Astrocyte (in vitro differentiated cells and primary cell): ENCODE data around the gene PHF10. TPM values are rescaled to one million over a fixed set of nuclear protein-coding genes. Genes with fewer than 3 reads are reported as not detected.

ENCODE experiments used
- DNase-seq: peaks from one replicate; pipeline ENCODE4 v3.0.0-alpha.2; 2010; ENCODE audit warnings: low read depth
- FAIRE-seq: peaks from 2 replicates; lab custom pipeline; 2011; peaks lifted over from hg19 to GRCh38; lab: Jason Lieb, UNC
- H2AFZ ChIP-seq: 2 replicates; pipeline ENCODE4 v1.6.0; 2012; ENCODE audit warnings: low read depth, low read length, inconsistent platforms
- H3K27ac ChIP-seq: 2 replicates; pipeline ENCODE4 v1.5.1; 2011; ENCODE audit warnings: low read depth, low read length, inconsistent platforms
- H3K27me3 ChIP-seq: 2 replicates; pipeline ENCODE4 v1.6.0; 2011; ENCODE audit warnings: low read length, inconsistent platforms; ENCODE audit not compliant: insufficient read depth
- H3K36me3 ChIP-seq: 2 replicates; pipeline ENCODE4 v1.5.1; 2011; ENCODE audit warnings: low read length, inconsistent platforms; ENCODE audit not compliant: insufficient read depth
- H3K4me1 ChIP-seq: 2 replicates; pipeline ENCODE4 v1.5.1; 2011; ENCODE audit warnings: low read length, inconsistent platforms; ENCODE audit not compliant: insufficient read depth
- H3K4me2 ChIP-seq: 2 replicates; pipeline ENCODE4 v1.6.0; 2012; ENCODE audit warnings: low read length, inconsistent platforms
- H3K4me3 ChIP-seq: 2 replicates; pipeline ENCODE4 v1.5.1; 2011; ENCODE audit warnings: low read depth, mild to moderate bottlenecking, low read length, inconsistent platforms; ENCODE audit not compliant: insufficient read depth
- H3K79me2 ChIP-seq: 2 replicates; pipeline ENCODE4 v1.6.0; 2012; ENCODE audit warnings: mild to moderate bottlenecking, low read length, inconsistent platforms; ENCODE audit not compliant: insufficient read depth
- H3K9ac ChIP-seq: 2 replicates; pipeline ENCODE4 v1.6.0; 2012; ENCODE audit warnings: mild to moderate bottlenecking, low read length, inconsistent platforms
- H3K9me3 ChIP-seq: 2 replicates; pipeline ENCODE4 v1.5.1; 2012; ENCODE audit warnings: low read depth, mild to moderate bottlenecking, low read length, inconsistent platforms; ENCODE audit not compliant: insufficient read depth
- H4K20me1 ChIP-seq: 2 replicates; pipeline ENCODE4 v1.6.0; 2012; ENCODE audit warnings: low read length, inconsistent platforms; ENCODE audit not compliant: insufficient read depth
- H3K27ac Mint-ChIP-seq: one replicate; pipeline ENCODE4 v1.8.0; 2021; ENCODE audit warnings: mild to moderate bottlenecking, mixed read lengths; ENCODE audit not compliant: unreplicated experiment
- H3K27me3 Mint-ChIP-seq: one replicate; pipeline ENCODE4 v1.8.0; 2021; ENCODE audit warnings: low read depth, mixed read lengths; ENCODE audit not compliant: unreplicated experiment
- H3K36me3 Mint-ChIP-seq: one replicate; pipeline ENCODE4 v1.8.0; 2021; ENCODE audit warnings: low read depth, mixed read lengths; ENCODE audit not compliant: unreplicated experiment
- H3K4me1 Mint-ChIP-seq: one replicate; pipeline ENCODE4 v1.8.0; 2021; ENCODE audit warnings: low read depth, mixed read lengths; ENCODE audit not compliant: unreplicated experiment
- H3K4me3 Mint-ChIP-seq: one replicate; pipeline ENCODE4 v1.8.0; 2021; ENCODE audit warnings: mild to moderate bottlenecking, moderate library complexity, mixed read lengths; ENCODE audit not compliant: unreplicated experiment
- H3K9me3 Mint-ChIP-seq: one replicate; pipeline ENCODE4 v1.8.0; 2021; ENCODE audit warnings: mild to moderate bottlenecking, mixed read lengths; ENCODE audit not compliant: unreplicated experiment
- EZH2 ChIP-seq: IDR thresholded peaks from 2 replicates; pipeline ENCODE4 v1.6.1; 2012; ENCODE audit warnings: mild to moderate bottlenecking, low read length, inconsistent platforms; ENCODE audit not compliant: insufficient read depth
- total RNA-seq: library from RNA; stranded (reverse); gene quantifications from 2 replicates; pipeline ENCODE4 v1.2.1, GENCODE V29; 2021
- TF ChIP-seq, protein P1 (sequence below): IDR thresholded peaks from 2 replicates; pipeline ENCODE4 v1.5.1; 2011; ENCODE audit warnings: low read depth, mild to moderate bottlenecking, inconsistent platforms, low read length, moderate library complexity; ENCODE audit not compliant: insufficient read depth

The PHF10 gene
- total RNA-seq, 1 donor from 2014 or later: 30.9 TPM

DNA sequence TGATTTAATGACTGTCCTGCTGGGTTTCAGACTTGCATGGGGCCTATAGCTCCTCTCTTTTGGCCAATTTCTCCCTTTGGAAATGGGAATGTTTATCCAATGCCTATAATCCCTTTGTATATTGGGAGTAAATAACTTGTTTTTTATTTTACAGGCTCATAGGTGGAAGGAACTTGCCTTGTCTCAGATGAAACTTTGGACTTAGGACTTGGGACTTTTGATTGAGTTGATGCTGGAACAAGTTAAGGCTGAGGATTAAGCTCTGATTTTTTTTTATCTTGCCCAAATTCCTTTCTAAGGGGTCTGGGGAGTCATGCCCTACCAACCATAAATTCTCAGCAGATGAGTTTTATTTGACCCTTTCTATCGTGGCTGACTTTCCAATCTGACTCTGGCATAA is 46.0 kb downstream of the PHF10 start:
- Histone ChIP-seq H3K27ac (no peak overlapping the region), H2AFZ (no peak overlapping the region), H3K9ac (no peak overlapping the region), H4K20me1 (no peaks in the 10 kb centered on the region), H3K36me3 (no peaks in the 10 kb centered on the region), H3K4me1 (no peaks in the 10 kb centered on the region), H3K4me3 (no peak overlapping the region), H3K27me3 (no peaks in the 10 kb centered on the region), H3K79me2 (peaks cover 11% of the 10 kb centered on the region), H3K9me3 (no peaks in the 10 kb centered on the region), H3K4me2 (no peak overlapping the region)
- Mint-ChIP-seq H3K4me3 (no peak overlapping the region), H3K9me3 (peaks cover 5% of the 10 kb centered on the region), H3K36me3 (peaks cover 34% of the 10 kb centered on the region), H3K27me3 (no peaks in the 10 kb centered on the region), H3K27ac (no peak overlapping the region), H3K4me1 (peaks cover 9% of the 10 kb centered on the region)
- TF ChIP-seq, protein P1, sequence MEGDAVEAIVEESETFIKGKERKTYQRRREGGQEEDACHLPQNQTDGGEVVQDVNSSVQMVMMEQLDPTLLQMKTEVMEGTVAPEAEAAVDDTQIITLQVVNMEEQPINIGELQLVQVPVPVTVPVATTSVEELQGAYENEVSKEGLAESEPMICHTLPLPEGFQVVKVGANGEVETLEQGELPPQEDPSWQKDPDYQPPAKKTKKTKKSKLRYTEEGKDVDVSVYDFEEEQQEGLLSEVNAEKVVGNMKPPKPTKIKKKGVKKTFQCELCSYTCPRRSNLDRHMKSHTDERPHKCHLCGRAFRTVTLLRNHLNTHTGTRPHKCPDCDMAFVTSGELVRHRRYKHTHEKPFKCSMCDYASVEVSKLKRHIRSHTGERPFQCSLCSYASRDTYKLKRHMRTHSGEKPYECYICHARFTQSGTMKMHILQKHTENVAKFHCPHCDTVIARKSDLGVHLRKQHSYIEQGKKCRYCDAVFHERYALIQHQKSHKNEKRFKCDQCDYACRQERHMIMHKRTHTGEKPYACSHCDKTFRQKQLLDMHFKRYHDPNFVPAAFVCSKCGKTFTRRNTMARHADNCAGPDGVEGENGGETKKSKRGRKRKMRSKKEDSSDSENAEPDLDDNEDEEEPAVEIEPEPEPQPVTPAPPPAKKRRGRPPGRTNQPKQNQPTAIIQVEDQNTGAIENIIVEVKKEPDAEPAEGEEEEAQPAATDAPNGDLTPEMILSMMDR: no peak
- no peak for TF ChIP-seq EZH2
- no peak for DNase-seq
- no peak for FAIRE-seq

DNA sequence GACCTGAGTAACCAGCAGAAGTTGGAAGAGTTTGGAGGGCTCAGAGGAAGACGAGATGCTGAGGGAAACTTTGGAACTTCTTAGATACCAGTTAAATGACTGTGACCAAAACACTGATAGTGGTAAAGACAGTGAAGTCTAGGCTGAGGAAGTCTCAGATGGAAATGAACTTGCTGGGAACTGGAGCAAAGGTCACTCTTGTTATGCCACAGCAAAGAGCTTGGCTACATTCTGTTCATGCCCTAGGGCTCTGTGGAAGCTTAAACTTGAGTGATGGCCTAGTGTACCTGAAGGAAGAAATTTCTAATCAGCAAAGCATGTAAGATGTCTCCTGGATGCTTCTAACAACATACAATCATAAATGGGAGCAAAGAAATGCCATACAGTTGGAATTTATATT is 47.2 kb downstream of the PHF10 start:
- Mint-ChIP-seq H3K4me1 (peaks cover 9% of the 10 kb centered on the region), H3K27ac (peak overlapping the region; percentile 21), H3K36me3 (peaks cover 30% of the 10 kb centered on the region), H3K4me3 (no peak overlapping the region), H3K9me3 (peaks cover 4% of the 10 kb centered on the region), H3K27me3 (no peaks in the 10 kb centered on the region)
- TF ChIP-seq, protein P1: no peak
- TF ChIP-seq EZH2: no peak
- H2AFZ ChIP-seq: no peak overlapping the region
- no peaks in the 10 kb centered on the region for H4K20me1 ChIP-seq
- H3K79me2 ChIP-seq: peaks cover 5% of the 10 kb centered on the region
- H3K9me3 ChIP-seq: no peaks in the 10 kb centered on the region
- no peak overlapping the region for H3K9ac ChIP-seq
- no peaks in the 10 kb centered on the region for H3K36me3 ChIP-seq
- no peaks in the 10 kb centered on the region for H3K4me1 ChIP-seq
- H3K27me3 ChIP-seq: no peaks in the 10 kb centered on the region
- DNase-seq (no peak), FAIRE-seq (no peak)
- no peak overlapping the region for H3K27ac ChIP-seq
- H3K4me3 ChIP-seq: no peak overlapping the region
- no peak overlapping the region for H3K4me2 ChIP-seq

DNA sequence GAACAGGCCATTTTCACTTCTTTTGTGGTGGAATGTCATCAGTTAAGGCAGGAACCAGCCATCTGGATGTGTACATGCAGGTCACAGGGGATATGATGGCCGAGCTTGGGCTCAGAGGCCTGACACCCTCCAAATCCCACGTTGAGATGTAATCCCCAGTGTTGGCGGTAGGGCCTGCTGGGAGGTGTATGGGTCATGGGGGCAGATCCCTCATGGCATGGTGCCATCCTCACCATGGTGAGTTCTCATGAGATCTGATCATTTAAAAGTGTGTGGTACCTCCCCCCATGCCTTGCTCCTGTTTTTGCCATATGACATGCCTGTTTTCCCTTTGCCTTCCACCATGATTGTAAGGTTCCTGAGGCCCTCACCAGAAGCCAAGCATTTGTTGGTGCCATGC is 49.3 kb downstream of the PHF10 start:
- Mint-ChIP-seq H3K4me3 (no peak overlapping the region), H3K9me3 (no peaks in the 10 kb centered on the region), H3K4me1 (peaks cover 10% of the 10 kb centered on the region), H3K27ac (no peak overlapping the region), H3K27me3 (no peaks in the 10 kb centered on the region), H3K36me3 (peaks cover 24% of the 10 kb centered on the region)
- TF ChIP-seq, protein P1: no peak
- no peak for TF ChIP-seq EZH2
- Histone ChIP-seq H3K36me3 (peaks cover 2% of the 10 kb centered on the region), H3K4me2 (no peak overlapping the region), H2AFZ (no peak overlapping the region), H4K20me1 (no peaks in the 10 kb centered on the region), H3K79me2 (no peaks in the 10 kb centered on the region), H3K9me3 (no peaks in the 10 kb centered on the region), H3K4me1 (peaks cover under 1% of the 10 kb centered on the region), H3K27ac (no peak overlapping the region), H3K9ac (no peak overlapping the region), H3K4me3 (no peak overlapping the region), H3K27me3 (no peaks in the 10 kb centered on the region)
- DNase-seq (no peak), FAIRE-seq (no peak)
